Measurements from ENCODE around the gene ASAH2B. TPM values are rescaled to one million over a fixed set of nuclear protein-coding genes. Genes with fewer than 3 reads are reported as not detected.

ASAH2B gene
- total RNA-seq, 1 donor from 2014 or later: 2.2 TPM

DNA sequence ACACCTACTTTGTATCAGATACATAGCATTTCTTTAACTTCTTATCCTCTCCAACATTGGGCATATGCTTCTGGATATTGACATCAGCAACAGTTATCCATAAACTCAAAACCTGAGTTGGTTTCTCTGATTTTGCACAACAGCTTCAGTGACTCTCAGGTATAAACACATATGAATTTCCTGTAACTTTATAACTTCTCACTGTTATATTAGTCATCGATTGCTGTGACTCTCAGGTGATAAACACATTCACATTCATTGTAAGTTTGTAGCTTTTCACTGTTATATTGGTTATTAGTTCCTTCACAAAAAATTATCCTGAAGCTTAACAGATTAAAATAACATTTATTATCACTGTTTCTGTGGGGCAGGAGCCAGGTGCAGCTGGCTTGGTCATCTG, 57.0 kb downstream of the ASAH2B start:
- intact Hi-C loops (cut with micrococcal nuclease): no loop called here

DNA sequence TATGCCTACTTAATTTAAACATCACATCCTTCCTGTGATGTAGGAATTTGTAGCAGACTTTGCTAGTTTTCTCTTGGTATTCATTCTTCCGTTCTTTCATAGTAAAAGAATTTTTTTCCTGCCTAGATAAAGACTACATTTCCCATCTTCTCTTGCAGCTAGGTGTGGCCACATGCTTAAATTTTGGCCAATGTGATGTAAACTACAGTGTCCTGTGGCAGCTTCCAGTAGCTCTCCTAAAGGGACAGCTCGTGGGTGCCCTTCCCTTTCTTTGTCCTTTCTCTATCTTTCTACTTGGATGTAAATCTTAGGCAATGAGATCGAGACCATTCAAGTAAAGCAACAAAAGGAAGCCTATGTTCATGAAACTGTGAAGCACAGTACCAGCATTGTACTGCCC, 58.6 kb downstream of the ASAH2B start:
- intact Hi-C loops (cut with micrococcal nuclease): no loop called here

DNA sequence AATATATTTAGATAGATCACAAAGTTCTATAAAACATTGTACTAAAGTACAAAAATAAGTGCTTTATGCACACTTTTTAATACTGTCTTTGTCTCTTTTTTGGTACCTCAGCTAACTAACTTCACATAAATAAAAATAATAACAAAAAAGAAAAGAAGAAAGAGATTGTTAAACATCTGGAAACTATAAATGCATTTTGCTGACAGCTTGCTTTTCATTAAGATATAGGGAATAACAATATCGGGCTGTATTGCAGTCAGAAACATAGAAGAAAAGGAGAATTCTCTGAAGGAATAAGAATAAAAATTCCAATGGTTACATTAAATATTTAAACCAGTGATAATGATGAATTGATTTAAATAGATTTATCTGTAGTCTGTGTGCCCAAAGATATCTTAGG, 59.9 kb downstream of the ASAH2B start:
- intact Hi-C loops (cut with micrococcal nuclease): no loop called here

- intact Hi-C loops (cut with micrococcal nuclease): no loop called here
Observed at GRCh38 chr10:50805981-50806622, 66.4 kb downstream of the ASAH2B start.

GRCh38 chr10:50807851-50808776, 68.4 kb downstream of the ASAH2B start:
- intact Hi-C loops (cut with micrococcal nuclease): no loop called here

Other genes with a start within 250 kb of the ASAH2B start
- gene SGMS1, start 116.0 kb upstream of the ASAH2B start, total RNA-seq: 24.4 TPM in 2 replicates
- gene A1CF, start 145.7 kb downstream of the ASAH2B start, total RNA-seq: not detected in 2 replicates